Calu3 (cell line): ENCODE results near the gene RFX5. TPM values are rescaled to one million over a fixed set of nuclear protein-coding genes. Genes with fewer than 3 reads are reported as not detected.

Experiments used
- BruUV-seq: library from RNA; stranded (reverse); fragments of 400-500 nt; replicated peaks from 2 replicates; lab custom pipeline; 2021; lab: Mats Ljungman, UMichigan
- CTCF ChIA-PET: fragments of 300-600 bp; sonication (Branson Sonifier 250); formaldehyde crosslinking; loops from one replicate; lab custom pipeline; 2022; ENCODE audit warnings: antibody characterized with exemption; lab: Charles Lee
- DNase-seq: peaks from one replicate; pipeline ENCODE4 v3.0.0; 2022
- H3K27ac Mint-ChIP-seq: one replicate; pipeline ENCODE4 v1.8.0; 2022; ENCODE audit warnings: mixed read lengths; ENCODE audit not compliant: unreplicated experiment
- H3K27me3 Mint-ChIP-seq: one replicate; pipeline ENCODE4 v1.8.0; 2022; ENCODE audit warnings: mixed read lengths; ENCODE audit not compliant: unreplicated experiment
- H3K36me3 Mint-ChIP-seq: one replicate; pipeline ENCODE4 v1.8.0; 2022; ENCODE audit warnings: mild to moderate bottlenecking, moderate library complexity, mixed read lengths; ENCODE audit not compliant: insufficient read depth, unreplicated experiment
- H3K4me1 Mint-ChIP-seq: one replicate; pipeline ENCODE4 v1.8.0; 2022; ENCODE audit warnings: mild to moderate bottlenecking, low read depth, mixed read lengths; ENCODE audit not compliant: unreplicated experiment
- H3K4me3 Mint-ChIP-seq: one replicate; pipeline ENCODE4 v1.8.0; 2022; ENCODE audit warnings: mild to moderate bottlenecking, low read depth, moderate library complexity, mixed read lengths; ENCODE audit not compliant: unreplicated experiment
- H3K9me3 Mint-ChIP-seq: one replicate; pipeline ENCODE4 v1.8.0; 2022; ENCODE audit warnings: low read depth, mixed read lengths; ENCODE audit not compliant: unreplicated experiment
- intact Hi-C: fragments of 100-400 bp; cut with micrococcal nuclease; formaldehyde crosslinking; loops from one replicate; pipeline ENCODE4 v1.10.0; 2022; ENCODE audit not compliant: unreplicated experiment
- total RNA-seq: library from RNA; stranded (reverse); gene quantifications from 2 replicates; pipeline ENCODE4 v1.2.3, GENCODE V29; 2022
- TF ChIP-seq, protein P1 (sequence below): fragments of 200-600 bp; IDR thresholded peaks from one replicate; pipeline ENCODE4 v1.8.0; 2022; ENCODE audit warnings: antibody characterized with exemption; ENCODE audit not compliant: unreplicated experiment

Gene RFX5
- total RNA-seq, 1 experiment from 2014 or later, result 82.4 TPM

DNA sequence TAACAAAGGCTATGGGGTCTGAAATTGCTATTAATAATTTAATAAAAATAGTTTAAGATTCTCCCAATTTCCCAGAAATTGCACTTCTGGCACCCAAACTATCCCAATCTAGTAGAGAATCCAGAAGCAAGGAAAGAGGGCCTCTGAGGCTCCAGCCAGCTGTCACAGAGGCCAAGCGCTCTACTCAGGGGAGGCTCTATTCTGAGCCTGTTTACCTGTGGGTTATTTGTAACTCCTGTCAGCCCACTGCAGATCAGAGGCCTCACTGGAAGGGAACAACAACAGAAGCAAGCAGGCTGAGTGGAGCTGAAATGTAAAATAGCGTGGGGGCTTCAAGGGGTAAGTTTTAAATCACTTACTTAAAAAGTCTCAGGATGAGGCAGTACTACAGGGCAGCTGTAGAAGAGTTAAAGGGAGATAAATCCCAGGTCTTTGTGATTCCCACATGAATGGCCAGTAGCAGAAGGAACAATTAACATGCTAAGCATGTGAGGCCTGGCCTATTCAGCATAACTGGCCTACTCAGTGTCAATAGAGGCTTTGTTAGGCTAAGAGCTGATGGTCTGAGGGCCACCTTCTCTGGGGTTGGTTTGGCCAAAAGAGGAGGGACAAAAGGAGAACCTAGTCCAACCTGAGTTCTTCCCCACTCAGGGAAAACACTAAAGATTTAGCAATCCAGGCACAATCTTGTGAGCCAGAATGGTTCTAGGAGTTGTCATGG lies 52.1 kb downstream of the RFX5 start:
- no peaks in the 10 kb centered on the region for H3K9me3 Mint-ChIP-seq
- DNase-seq, result no peak
- no peak overlapping the region for H3K4me3 Mint-ChIP-seq
- H3K27ac Mint-ChIP-seq, result no peak overlapping the region
- peaks cover 73% of the 10 kb centered on the region for H3K36me3 Mint-ChIP-seq
- H3K27me3 Mint-ChIP-seq, result no peaks in the 10 kb centered on the region
- TF ChIP-seq, protein P1, sequence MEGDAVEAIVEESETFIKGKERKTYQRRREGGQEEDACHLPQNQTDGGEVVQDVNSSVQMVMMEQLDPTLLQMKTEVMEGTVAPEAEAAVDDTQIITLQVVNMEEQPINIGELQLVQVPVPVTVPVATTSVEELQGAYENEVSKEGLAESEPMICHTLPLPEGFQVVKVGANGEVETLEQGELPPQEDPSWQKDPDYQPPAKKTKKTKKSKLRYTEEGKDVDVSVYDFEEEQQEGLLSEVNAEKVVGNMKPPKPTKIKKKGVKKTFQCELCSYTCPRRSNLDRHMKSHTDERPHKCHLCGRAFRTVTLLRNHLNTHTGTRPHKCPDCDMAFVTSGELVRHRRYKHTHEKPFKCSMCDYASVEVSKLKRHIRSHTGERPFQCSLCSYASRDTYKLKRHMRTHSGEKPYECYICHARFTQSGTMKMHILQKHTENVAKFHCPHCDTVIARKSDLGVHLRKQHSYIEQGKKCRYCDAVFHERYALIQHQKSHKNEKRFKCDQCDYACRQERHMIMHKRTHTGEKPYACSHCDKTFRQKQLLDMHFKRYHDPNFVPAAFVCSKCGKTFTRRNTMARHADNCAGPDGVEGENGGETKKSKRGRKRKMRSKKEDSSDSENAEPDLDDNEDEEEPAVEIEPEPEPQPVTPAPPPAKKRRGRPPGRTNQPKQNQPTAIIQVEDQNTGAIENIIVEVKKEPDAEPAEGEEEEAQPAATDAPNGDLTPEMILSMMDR, result no peak
- CTCF ChIA-PET, result no interaction called here
- BruUV-seq, result no TSS peak
- no peaks in the 10 kb centered on the region for H3K4me1 Mint-ChIP-seq
- intact Hi-C loops, result no loop called here

DNA sequence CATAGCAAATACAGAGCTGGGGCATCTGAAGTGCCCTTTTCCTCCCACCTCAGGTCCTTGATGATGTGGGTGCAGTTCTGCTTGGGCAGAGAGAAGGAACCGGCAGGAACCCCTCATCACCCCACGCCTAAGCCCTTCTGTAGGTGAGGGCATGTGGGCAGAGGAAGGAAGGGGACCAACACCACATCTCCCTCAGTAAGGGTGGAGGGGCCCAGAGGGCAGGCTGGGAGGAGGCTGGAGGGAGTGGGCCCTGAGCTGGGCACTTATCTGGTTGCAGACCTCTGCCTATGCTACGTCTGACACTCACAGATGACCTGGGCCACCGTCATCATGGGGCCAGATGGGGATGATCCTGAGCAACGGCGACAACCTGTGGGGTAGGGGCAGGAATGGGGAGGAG lies 54.0 kb downstream of the RFX5 start:
- Mint-ChIP-seq H3K36me3 (peaks cover 74% of the 10 kb centered on the region), H3K27me3 (no peaks in the 10 kb centered on the region), H3K27ac (peak overlapping the region; percentile 16), H3K4me3 (no peak overlapping the region), H3K9me3 (no peaks in the 10 kb centered on the region), H3K4me1 (no peaks in the 10 kb centered on the region)
- CTCF ChIA-PET, result interaction anchor here (2.4 kb wide), 1 partner anchor 48 kb away, joined by 8 read pairs; no protein-coding TSS in a partner anchor
- intact Hi-C loops, result no loop called here
- BruUV-seq, result no TSS peak
- DNase-seq, result no peak
- TF ChIP-seq, protein P1, result no peak

DNA sequence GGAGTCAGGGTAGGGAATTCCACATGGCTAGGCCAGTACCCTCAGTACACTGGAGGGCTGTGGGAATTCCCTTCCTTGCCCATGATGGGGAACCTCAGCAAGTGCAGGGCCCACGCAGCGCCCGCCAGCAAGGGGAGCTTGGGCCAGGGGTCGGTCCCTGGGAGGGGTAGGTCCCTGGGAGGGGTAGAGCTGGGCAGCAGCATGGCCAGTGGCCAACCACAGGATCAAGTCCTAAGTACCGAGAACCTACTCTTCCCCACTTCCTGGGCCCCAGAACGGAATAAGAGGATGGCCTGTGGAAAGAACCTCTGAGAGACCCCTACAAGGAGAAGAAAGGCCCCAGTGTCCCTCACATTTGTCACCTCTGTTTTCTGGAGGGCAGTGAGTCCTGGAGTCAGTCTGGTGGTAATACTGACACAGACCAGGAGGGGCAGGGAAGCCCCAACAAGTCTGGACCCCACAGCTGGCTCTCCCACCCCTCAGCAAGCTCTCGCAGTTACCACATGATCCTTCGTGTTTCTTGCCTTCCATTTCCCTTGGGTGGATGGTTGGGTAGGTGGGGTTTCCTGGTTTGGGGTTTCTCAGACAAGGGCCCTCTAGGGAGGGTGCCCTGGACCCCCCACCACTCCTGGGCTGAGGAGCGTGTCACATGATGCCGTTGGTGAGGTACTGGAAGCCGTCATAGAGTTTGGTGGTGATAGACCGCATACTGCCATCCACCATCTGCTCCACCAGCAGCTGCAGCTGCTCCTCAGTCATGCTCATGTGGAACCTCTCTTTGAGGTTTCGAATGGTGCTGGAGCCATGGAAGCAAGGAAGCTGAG lies 54.6 kb downstream of the RFX5 start:
- intact Hi-C loops, result no loop called here
- BruUV-seq, result TSS peak; percentile 18
- TF ChIP-seq, protein P1, result no peak
- H3K27me3 Mint-ChIP-seq, result no peaks in the 10 kb centered on the region
- H3K27ac Mint-ChIP-seq, result peak overlapping the region; percentile 16
- H3K4me1 Mint-ChIP-seq, result no peaks in the 10 kb centered on the region
- DNase-seq, result no peak
- CTCF ChIA-PET, result interaction anchor here (2.4 kb wide), 1 partner anchor 49 kb away, joined by 8 read pairs; no protein-coding TSS in a partner anchor
- peaks cover 75% of the 10 kb centered on the region for H3K36me3 Mint-ChIP-seq
- H3K4me3 Mint-ChIP-seq, result no peak overlapping the region
- no peaks in the 10 kb centered on the region for H3K9me3 Mint-ChIP-seq

DNA sequence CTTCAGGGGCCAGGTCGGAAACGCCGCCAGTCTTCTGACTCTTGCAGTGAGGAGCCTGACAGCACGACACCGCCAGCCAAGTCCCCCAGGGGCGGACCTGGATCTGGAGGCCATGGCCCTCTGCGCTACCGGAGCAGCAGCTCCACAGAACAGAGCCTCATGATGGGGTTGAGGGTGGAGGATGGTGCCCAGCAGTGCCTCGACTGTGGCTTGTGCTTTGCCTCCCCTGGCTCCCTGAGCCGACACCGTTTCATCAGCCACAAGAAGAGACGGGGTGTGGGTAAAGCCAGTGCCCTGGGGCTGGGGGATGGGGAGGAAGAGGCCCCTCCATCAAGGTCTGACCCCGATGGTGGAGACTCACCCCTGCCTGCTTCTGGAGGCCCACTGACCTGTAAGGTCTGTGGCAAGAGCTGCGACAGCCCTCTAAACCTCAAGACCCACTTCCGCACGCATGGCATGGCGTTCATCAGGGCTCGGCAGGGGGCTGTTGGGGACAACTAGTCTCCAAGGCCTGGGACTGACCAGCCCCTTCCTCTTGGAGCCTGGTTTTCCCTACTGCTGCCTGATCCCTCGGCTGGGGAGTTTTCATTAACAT lies 56.2 kb downstream of the RFX5 start:
- no peak for DNase-seq
- CTCF ChIA-PET, result no interaction called here
- no peaks in the 10 kb centered on the region for H3K9me3 Mint-ChIP-seq
- no TSS peak for BruUV-seq
- TF ChIP-seq, protein P1, result no peak
- H3K27ac Mint-ChIP-seq, result no peak overlapping the region
- H3K4me1 Mint-ChIP-seq, result no peaks in the 10 kb centered on the region
- H3K27me3 Mint-ChIP-seq, result no peaks in the 10 kb centered on the region
- H3K4me3 Mint-ChIP-seq, result no peak overlapping the region
- intact Hi-C loops, result no loop called here
- peaks cover 80% of the 10 kb centered on the region for H3K36me3 Mint-ChIP-seq

Other genes starting within 250 kb of the RFX5 start
- gene SEMA6C, start 200.6 kb downstream of the RFX5 start, total RNA-seq, result 2.2 and 2.5 TPM in 2 replicates
- gene TNFAIP8L2, start 190.6 kb downstream of the RFX5 start, total RNA-seq, result not detected in 2 replicates
- gene LYSMD1, start 181.3 kb downstream of the RFX5 start, total RNA-seq, result 7.6 and 9.7 TPM in 2 replicates
- gene SCNM1, start 181.1 kb downstream of the RFX5 start, total RNA-seq, result 47.3 and 49.8 TPM in 2 replicates
- 1.6 and 2.1 TPM in 2 replicates for gene TMOD4, start 171.3 kb downstream of the RFX5 start, total RNA-seq
- gene VPS72, start 157.1 kb downstream of the RFX5 start, total RNA-seq, result 91.4 and 111 TPM in 2 replicates
- gene PIP5K1A, start 148.7 kb downstream of the RFX5 start, total RNA-seq, result 86.6 and 96.2 TPM in 2 replicates
- 302 and 325 TPM in 2 replicates for gene PSMD4, start 92.5 kb downstream of the RFX5 start, total RNA-seq
- 42.9 and 43.4 TPM in 2 replicates for gene ZNF687, start 65.0 kb downstream of the RFX5 start, total RNA-seq
- 50.7 and 57.6 TPM in 2 replicates for gene PI4KB, start 19.8 kb downstream of the RFX5 start, total RNA-seq
- gene SELENBP1, start 25.5 kb upstream of the RFX5 start, total RNA-seq, result 7.8 and 9.8 TPM in 2 replicates
- 355 and 411 TPM in 2 replicates for gene PSMB4, start 52.3 kb upstream of the RFX5 start, total RNA-seq
- gene POGZ, start 112.2 kb upstream of the RFX5 start, total RNA-seq, result 118 and 128 TPM in 2 replicates
- 113 and 131 TPM in 2 replicates for gene CGN, start 164.1 kb upstream of the RFX5 start, total RNA-seq
- 31.4 and 34.3 TPM in 2 replicates for gene TUFT1, start 193.1 kb upstream of the RFX5 start, total RNA-seq